Mucosa of descending colon (tissue), 3 donors: ENCODE data around the gene MTMR4. TPM values are rescaled to one million over a fixed set of nuclear protein-coding genes. Genes with fewer than 3 reads are reported as not detected.
A peak's percentile ranks its signal among the peaks of the same experiment; 100 is the strongest.

Experiments
- ATAC-seq: fragments of 200-7000 bp; cut with Tn5 transposase; one replicate; pipeline ENCODE4 v1.9.1; 2020; ENCODE audit warnings: mild to moderate bottlenecking, moderate library complexity
- DNase-seq, 3 donors: peaks; one replicate each; pipeline ENCODE4 v3.0.0-alpha.2; 2020
- H3K36me3 ChIP-seq: fragments of 200-600 bp; one replicate; pipeline ENCODE4 v1.8.0; 2021; ENCODE audit warnings: low read depth, mild to moderate bottlenecking
- H3K4me1 ChIP-seq: fragments of 200-600 bp; one replicate; pipeline ENCODE4 v1.8.0; 2021; ENCODE audit warnings: low read depth, mild to moderate bottlenecking
- H3K4me3 ChIP-seq: fragments of 200-600 bp; one replicate; pipeline ENCODE4 v1.8.0; 2021; ENCODE audit warnings: mild to moderate bottlenecking
- H3K9me3 ChIP-seq: fragments of 200-600 bp; one replicate; pipeline ENCODE4 v1.8.0; 2021; ENCODE audit warnings: mild to moderate bottlenecking
- intact Hi-C, 2 donors: fragments of 100-400 bp; cut with DNase I in 1 of 2; cut with micrococcal nuclease in 1 of 2; formaldehyde crosslinking; loops; one replicate each; pipeline versions ENCODE4 v1.11.0 to v1.11.1; 2022; cut with DNase I, micrococcal nuclease
- total RNA-seq, 3 donors: library from RNA; stranded (reverse); fragmentation: NEBNext Ultra II Directional in 2 of 3; extraction: Animal tissue kit (Norgen Biotek cat#: 25700) in 2 of 3; gene quantifications; one replicate each; pipeline versions ENCODE4 v1.2.1 to v1.2.4, GENCODE V29; 2021 to 2023
- TF ChIP-seq, protein P1 (sequence below): fragments of 200-600 bp; IDR thresholded peaks from one replicate; pipeline ENCODE4 v1.8.0; 2022; ENCODE audit warnings: antibody characterized with exemption, mild to moderate bottlenecking
- donor health status: DM: no; HTN: no; CAD: no; lungs with moderate emphysema.
- donor health status: DM: no; HTN: no; CAD: no.
- donor health status: DM: no; HTN: yes; CAD: no.

MTMR4 gene
- total RNA-seq, 3 donors from 2014 or later: 38.9 to 61.9 (median 47.3) TPM

GRCh38 chr17:58516644-58517377 is 2.4 kb upstream of the MTMR4 start:
- Histone ChIP-seq H3K9me3 (no peaks in the 10 kb centered on the region), H3K36me3 (peaks cover 7% of the 10 kb centered on the region), H3K4me1 (peaks cover 38% of the 10 kb centered on the region), H3K4me3 (peak overlapping the region; percentile 57)
- DNase-seq (peak in 2 of 3 donors; percentile 58 to 72), ATAC-seq (peak; percentile 11)
- intact Hi-C loops: no loop called here
- TF ChIP-seq, protein P1, sequence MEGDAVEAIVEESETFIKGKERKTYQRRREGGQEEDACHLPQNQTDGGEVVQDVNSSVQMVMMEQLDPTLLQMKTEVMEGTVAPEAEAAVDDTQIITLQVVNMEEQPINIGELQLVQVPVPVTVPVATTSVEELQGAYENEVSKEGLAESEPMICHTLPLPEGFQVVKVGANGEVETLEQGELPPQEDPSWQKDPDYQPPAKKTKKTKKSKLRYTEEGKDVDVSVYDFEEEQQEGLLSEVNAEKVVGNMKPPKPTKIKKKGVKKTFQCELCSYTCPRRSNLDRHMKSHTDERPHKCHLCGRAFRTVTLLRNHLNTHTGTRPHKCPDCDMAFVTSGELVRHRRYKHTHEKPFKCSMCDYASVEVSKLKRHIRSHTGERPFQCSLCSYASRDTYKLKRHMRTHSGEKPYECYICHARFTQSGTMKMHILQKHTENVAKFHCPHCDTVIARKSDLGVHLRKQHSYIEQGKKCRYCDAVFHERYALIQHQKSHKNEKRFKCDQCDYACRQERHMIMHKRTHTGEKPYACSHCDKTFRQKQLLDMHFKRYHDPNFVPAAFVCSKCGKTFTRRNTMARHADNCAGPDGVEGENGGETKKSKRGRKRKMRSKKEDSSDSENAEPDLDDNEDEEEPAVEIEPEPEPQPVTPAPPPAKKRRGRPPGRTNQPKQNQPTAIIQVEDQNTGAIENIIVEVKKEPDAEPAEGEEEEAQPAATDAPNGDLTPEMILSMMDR: no peak

DNA sequence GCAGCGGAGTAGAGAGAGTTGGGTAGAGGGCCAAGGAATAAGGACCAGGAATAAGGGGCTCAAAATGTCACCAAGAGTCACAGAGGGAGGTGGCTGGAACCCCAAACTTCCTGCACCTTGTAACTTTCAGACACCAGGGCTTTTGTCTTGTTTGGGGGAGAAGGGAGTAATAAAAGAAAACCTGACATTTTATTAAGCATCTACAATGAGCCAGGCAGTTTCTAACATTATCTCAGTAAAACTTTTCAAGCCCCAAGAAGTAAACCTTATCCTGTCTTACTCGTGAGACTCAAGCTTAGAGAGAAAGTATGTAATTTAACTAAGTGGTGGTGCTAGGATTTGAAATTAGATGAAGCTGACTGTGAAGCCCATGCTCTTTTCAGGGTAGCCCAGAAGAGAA is 848 bp upstream of the MTMR4 start:
- ATAC-seq (no peak), DNase-seq (no peak)
- intact Hi-C loops: no loop called here
- TF ChIP-seq, protein P1: no peak
- Histone ChIP-seq H3K4me3 (no peak overlapping the region), H3K4me1 (peaks cover 38% of the 10 kb centered on the region), H3K36me3 (peaks cover 7% of the 10 kb centered on the region), H3K9me3 (no peaks in the 10 kb centered on the region)

DNA sequence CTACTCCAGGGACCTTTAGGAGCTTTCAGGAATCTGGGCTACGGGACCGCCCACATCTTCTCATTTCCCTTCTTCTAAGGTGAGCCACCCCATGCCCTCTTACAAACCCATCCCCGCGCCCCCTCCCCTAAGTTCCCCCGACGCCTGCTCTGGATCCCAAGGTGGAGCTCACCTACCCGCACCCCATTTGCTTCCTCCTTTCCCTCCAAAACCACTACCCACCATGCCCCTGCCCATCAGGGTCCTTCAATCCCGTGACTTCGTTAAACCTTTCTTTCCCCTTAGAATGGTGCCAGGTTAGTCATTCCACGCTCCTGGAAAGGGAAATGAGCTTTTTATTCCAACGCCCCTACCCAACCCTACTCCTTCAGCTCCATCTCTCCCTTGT is 326 bp upstream of the MTMR4 start:
- intact Hi-C loops: no loop called here

GRCh38 chr17:58513267-58513964 is 1.0 kb downstream of the MTMR4 start:
- Histone ChIP-seq H3K4me1 (peaks cover 32% of the 10 kb centered on the region), H3K9me3 (no peaks in the 10 kb centered on the region), H3K4me3 (no peak overlapping the region), H3K36me3 (peaks cover 7% of the 10 kb centered on the region)
- intact Hi-C loops: no loop called here
- TF ChIP-seq, protein P1: no peak
- DNase-seq: no peak
- ATAC-seq: no peak

More for the DNA sequence above, 326 bp upstream of the MTMR4 start:
- Histone ChIP-seq H3K4me3 (no peak overlapping the region), H3K36me3 (peaks cover 7% of the 10 kb centered on the region), H3K4me1 (peaks cover 33% of the 10 kb centered on the region), H3K9me3 (no peaks in the 10 kb centered on the region)
- TF ChIP-seq, protein P1: no peak
- ATAC-seq (no peak), DNase-seq (no peak)

GRCh38 chr17:58510075-58510474 is 4.4 kb downstream of the MTMR4 start:
- DNase-seq (no peak), ATAC-seq (no peak)
- peaks cover 10% of the 10 kb centered on the region for H3K36me3 ChIP-seq
- intact Hi-C loops: no loop called here
- TF ChIP-seq, protein P1: no peak
- no peak overlapping the region for H3K4me3 ChIP-seq
- no peaks in the 10 kb centered on the region for H3K9me3 ChIP-seq
- peaks cover 8% of the 10 kb centered on the region for H3K4me1 ChIP-seq
